Body of pancreas (tissue), 4 donors: ENCODE measurements around the gene ARPIN. TPM values are rescaled to one million over a fixed set of nuclear protein-coding genes. Genes with fewer than 3 reads are reported as not detected.

ENCODE experiments used
- ATAC-seq: fragments of 150-250 bp; one replicate; pipeline ENCODE4 v1.9.1; 2016
- DNase-seq, 4 donors: peaks; one replicate each; pipeline ENCODE4 v3.0.0-alpha.2; 2019
- H3K27ac ChIP-seq, 4 donors: fragments of 200-600 bp; sonication (generic); 1 replicate in 3 of 4; 2 replicates in 1 of 4; pipeline versions ENCODE4 v1.5.1 to v1.6.1; 2016 to 2019; ENCODE audit warnings: mild to moderate bottlenecking in 1 of 4, mixed read lengths in 1 of 4, moderate library complexity in 1 of 4
- H3K27me3 ChIP-seq, 2 donors: fragments of 200-600 bp; sonication (generic); one replicate each; pipeline ENCODE4 v1.6.0; 2016; ENCODE audit warnings: mild to moderate bottlenecking in 1 of 2
- H3K36me3 ChIP-seq, 2 donors: fragments of 200-600 bp; sonication (generic); replicated peaks in 1 of 2; 2 replicates each; pipeline ENCODE4 v1.5.1; 2016; ENCODE audit warnings: low read depth in 2 of 2; ENCODE audit not compliant: insufficient read depth in 1 of 2
- H3K4me1 ChIP-seq: fragments of 200-600 bp; sonication (generic); one replicate; pipeline ENCODE4 v1.6.0; 2016
- H3K4me3 ChIP-seq, 2 donors: fragments of 200-600 bp; sonication (generic); 1 replicate in 1 of 2; 2 replicates in 1 of 2; pipeline ENCODE4 v1.5.1; 2016 to 2019
- H3K9me3 ChIP-seq, 3 donors: fragments of 200-600 bp; sonication (generic); 1 replicate in 2 of 3; 2 replicates in 1 of 3; pipeline ENCODE4 v1.5.1; 2016
- CTCF ChIP-seq, 7 experiments: fragments of 450-650 bp in 4 of 7; fragments of 200-600 bp in 3 of 7; sonication (generic) in 3 of 7; IDR thresholded peaks; one replicate each; pipeline ENCODE4 v1.5.1; 2016 to 2019; ENCODE audit warnings: antibody characterized with exemption in 7 of 7
- POLR2A ChIP-seq, 3 donors: fragments of 450-650 bp; IDR thresholded peaks; one replicate each; pipeline ENCODE4 v1.6.1; 2016; ENCODE audit warnings: antibody characterized with exemption in 3 of 3, mild to moderate bottlenecking in 2 of 3
- WGBS, 2 donors: methylation state at CpG; one replicate each; pipeline ENCODE4 v1.1.5; 2017; 5-methylcytosine and 5-hydroxymethylcytosine counted together
- intact Hi-C: fragments of 100-400 bp; cut with DNase I; formaldehyde crosslinking; loops from one replicate; pipeline ENCODE4 v1.15.1; 2023
- total RNA-seq, 2 donors: library from RNA; depleted of rRNA; stranded (reverse); fragments of >200 nt; gene quantifications; one replicate each; pipeline ENCODE4 v1.1.0, GENCODE V29; 2016

The ARPIN gene
- total RNA-seq, 2 donors from 2014 or later: 23.1 to 40.5 TPM

GRCh38 chr15:89905846-89906378 lies 6.8 kb downstream of the ARPIN start:
- H3K4me1 ChIP-seq: peaks cover 21% of the 10 kb centered on the region
- no peak overlapping the region for H3K4me3 ChIP-seq
- peaks cover 0 to 13% of the 10 kb centered on the region in 2 donors for H3K36me3 ChIP-seq
- no peak overlapping the region for H3K27ac ChIP-seq
- H3K27me3 ChIP-seq: no peaks in the 10 kb centered on the region
- 93 to 98% methylated on average over 5 of the region's 5 CpGs for WGBS, 2 donors
- intact Hi-C loops: loop anchor here (10.0 kb wide), 1 partner anchor 69 kb away; no protein-coding TSS in a partner anchor
- ATAC-seq (no peak), DNase-seq (no peak)
- no peak for TF ChIP-seq CTCF (IDR thresholded peaks at IDR 0.05)
- no peak for TF ChIP-seq POLR2A (IDR thresholded peaks at IDR 0.05)
- H3K9me3 ChIP-seq: no peaks in the 10 kb centered on the region

GRCh38 chr15:89904519-89904918 lies 8.2 kb downstream of the ARPIN start:
- DNase-seq: peak in 1 of 4 donors; percentile 72
- no peaks in the 10 kb centered on the region for H3K27me3 ChIP-seq
- peaks cover 0 to 13% of the 10 kb centered on the region in 2 donors for H3K36me3 ChIP-seq
- H3K27ac ChIP-seq: peak overlapping the region in 1 of 4 donors; percentile 7
- ATAC-seq: no peak
- peaks cover 7% of the 10 kb centered on the region for H3K4me1 ChIP-seq
- 85% methylated on average over 4 of the region's 5 CpGs; no CpG with 5 or more reads in 1 of the 2 donors for WGBS, 2 donors
- TF ChIP-seq CTCF (IDR thresholded peaks at IDR 0.05) (no peak), POLR2A (IDR thresholded peaks at IDR 0.05) (no peak)
- no peak overlapping the region for H3K4me3 ChIP-seq
- intact Hi-C loops: loop anchor here (5.0 to 10.0 kb wide), 2 partner anchors 70 to 178 kb away; no protein-coding TSS in a partner anchor
- H3K9me3 ChIP-seq: no peaks in the 10 kb centered on the region

GRCh38 chr15:89903858-89904130 lies 9.0 kb downstream of the ARPIN start:
- H3K27ac ChIP-seq: no peak overlapping the region
- peaks cover 3% of the 10 kb centered on the region for H3K4me1 ChIP-seq
- no peak for ATAC-seq
- H3K4me3 ChIP-seq: no peak overlapping the region
- no peaks in the 10 kb centered on the region for H3K27me3 ChIP-seq
- intact Hi-C loops: loop anchor here (5.0 to 10.0 kb wide), 2 partner anchors 71 to 179 kb away; no protein-coding TSS in a partner anchor
- no peak for TF ChIP-seq POLR2A (IDR thresholded peaks at IDR 0.05)
- no peak for TF ChIP-seq CTCF (IDR thresholded peaks at IDR 0.05)
- H3K36me3 ChIP-seq: peaks cover 0 to 13% of the 10 kb centered on the region in 2 donors
- no peaks in the 10 kb centered on the region for H3K9me3 ChIP-seq
- WGBS, 2 donors: 95 to 100% methylated on average over 7 to 11 of the region's 11 CpGs
- no peak for DNase-seq

GRCh38 chr15:89903015-89903857 lies 9.5 kb downstream of the ARPIN start:
- ATAC-seq (no peak), DNase-seq (no peak)
- TF ChIP-seq POLR2A (IDR thresholded peaks at IDR 0.05) (no peak), CTCF (IDR thresholded peaks at IDR 0.05) (no peak)
- intact Hi-C loops: loop anchor here (5.0 to 10.0 kb wide), 2 partner anchors 72 to 179 kb away; no protein-coding TSS in a partner anchor
- Histone ChIP-seq H3K27me3 (no peaks in the 10 kb centered on the region), H3K4me3 (no peak overlapping the region), H3K9me3 (no peaks in the 10 kb centered on the region), H3K4me1 (peaks cover 3% of the 10 kb centered on the region), H3K36me3 (peaks cover 0 to 13% of the 10 kb centered on the region in 2 donors), H3K27ac (no peak overlapping the region)
- 93 to 95% methylated on average over 11 to 15 of the region's 15 CpGs for WGBS, 2 donors
